GM23248 (cell line): ENCODE results near the gene ZFP92.

ENCODE experiments used
- EZH2 ChIP-seq: fragments of 200-600 bp; sonication (generic); IDR thresholded peaks from 2 replicates; pipeline ENCODE4 v1.6.1; 2018; ENCODE audit warnings: antibody characterized with exemption, mild to moderate bottlenecking; ENCODE audit not compliant: insufficient read depth, poor library complexity, severe bottlenecking
- EZH2phosphoT487 ChIP-seq: fragments of 200-600 bp; sonication (generic); IDR thresholded peaks from 2 replicates; pipeline ENCODE4 v1.6.1; 2018; ENCODE audit warnings: antibody characterized with exemption, moderate library complexity, mild to moderate bottlenecking, low read depth; ENCODE audit not compliant: insufficient read depth

DNA sequence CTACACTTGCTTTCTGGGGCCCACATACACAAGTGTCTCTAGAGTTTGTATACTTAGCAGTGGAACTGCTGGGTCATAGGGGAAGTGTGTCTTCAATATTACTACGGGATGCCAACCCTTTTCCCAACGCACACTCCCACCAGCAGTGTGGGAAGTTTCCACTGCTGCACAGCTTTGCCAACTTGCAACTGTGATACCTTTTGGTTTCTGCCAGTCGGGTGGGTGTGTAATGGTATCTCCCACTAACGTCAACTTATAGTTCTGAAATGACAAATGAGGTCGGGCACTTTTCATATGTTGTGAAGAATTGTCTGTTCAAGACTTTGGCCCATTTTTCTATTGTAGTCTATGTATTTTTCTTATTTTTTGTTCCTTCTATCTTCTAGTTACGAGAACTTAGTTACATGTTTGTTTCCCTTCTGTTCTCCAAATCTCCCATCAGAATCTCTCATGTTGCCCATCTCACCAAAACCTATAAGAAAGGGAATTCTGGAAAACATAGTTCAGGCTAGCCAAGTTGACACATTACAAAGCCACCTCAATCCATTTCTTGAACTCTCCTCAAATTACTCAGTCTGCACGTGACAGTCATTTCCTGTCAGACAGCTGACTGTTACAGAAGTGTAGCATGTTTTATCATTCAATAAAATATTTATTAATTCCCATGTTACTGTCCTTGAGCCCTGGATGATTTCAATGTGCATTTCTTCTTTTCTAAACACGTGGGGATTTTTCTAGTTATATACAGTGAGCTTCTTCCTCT, 40.8 kb upstream of the ZFP92 start:
- TF ChIP-seq EZH2 (no peak), EZH2phosphoT487 (no peak)
